Stimulated activated CD8-positive, alpha-beta memory T cell treated with anti-CD3 and anti-CD28 coated beads, Interleukin-7, amount 100 ng/mL, for 48 hours (primary cell): ENCODE measurements around the gene SETD4.

ENCODE experiments used
- DNase-seq, 2 donors: peaks; one replicate each; pipeline ENCODE4 v3.0.0-alpha.2; 2020; ENCODE audit warnings: low read depth in 1 of 2; ENCODE audit errors: extremely low read depth in 1 of 2

The SETD4 gene

DNA sequence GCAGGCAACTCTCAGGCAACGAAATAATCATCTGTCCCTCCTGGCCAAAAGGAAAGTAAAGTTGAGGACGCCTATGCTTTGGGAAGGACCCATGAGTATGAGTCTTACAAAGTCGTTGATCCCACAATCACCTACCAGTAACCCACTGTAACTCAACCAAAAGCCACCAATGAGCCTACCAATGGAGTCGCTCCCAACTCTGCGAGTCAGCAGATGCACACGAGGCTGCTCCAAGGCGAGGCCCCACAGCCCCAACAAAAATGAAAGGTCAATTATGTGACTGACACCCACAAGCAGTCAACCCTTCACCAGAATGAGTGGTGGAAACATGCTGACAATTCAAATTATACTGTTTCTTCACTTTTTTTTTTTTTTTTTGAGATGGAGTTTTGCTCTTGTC lies 12.0 kb downstream of the SETD4 start:
- DNase-seq = peak in 1 of 2 donors; percentile 15

GRCh38 chr21:36047139-36047538 lies 13.2 kb downstream of the SETD4 start:
- no peak for DNase-seq

DNA sequence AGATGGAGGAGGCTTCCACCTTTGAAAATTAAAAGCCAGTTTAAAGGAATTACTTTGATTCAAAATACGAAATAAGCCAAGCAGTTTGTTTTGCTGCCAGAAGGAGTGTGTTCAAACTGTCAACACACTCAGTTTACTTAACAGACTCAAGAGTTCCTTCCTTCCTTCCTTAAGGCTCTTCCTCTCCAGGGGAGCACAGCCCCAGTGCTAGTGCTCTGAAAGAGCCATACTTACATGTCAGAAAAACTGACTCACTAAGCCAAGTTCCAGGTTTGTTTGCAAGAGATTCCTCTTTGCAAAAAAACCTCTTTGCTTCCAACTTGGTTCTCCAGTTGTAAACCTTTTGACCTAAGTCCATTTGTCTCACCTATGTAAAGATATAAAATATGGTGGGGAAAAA lies 14.3 kb downstream of the SETD4 start:
- no peak for DNase-seq

DNA sequence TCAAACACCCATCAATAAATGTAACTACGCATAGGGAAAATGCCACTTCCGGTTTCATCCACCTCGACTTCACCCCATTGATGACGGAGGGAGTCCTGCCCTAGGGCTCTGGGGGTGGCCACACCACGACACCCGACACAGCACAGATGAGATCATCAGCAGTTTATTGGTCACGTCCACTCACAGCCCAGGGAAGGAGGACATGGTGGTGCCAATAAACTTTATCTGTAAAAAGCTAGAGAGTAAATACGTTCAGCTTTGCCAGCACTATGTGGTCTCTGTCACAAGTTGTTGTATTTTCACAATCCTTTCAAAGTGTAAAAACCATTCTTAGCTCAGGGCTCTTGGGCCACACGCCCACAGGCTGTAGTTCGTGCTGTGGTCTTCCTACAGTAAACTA lies 16.3 kb downstream of the SETD4 start:
- no peak for DNase-seq

DNA sequence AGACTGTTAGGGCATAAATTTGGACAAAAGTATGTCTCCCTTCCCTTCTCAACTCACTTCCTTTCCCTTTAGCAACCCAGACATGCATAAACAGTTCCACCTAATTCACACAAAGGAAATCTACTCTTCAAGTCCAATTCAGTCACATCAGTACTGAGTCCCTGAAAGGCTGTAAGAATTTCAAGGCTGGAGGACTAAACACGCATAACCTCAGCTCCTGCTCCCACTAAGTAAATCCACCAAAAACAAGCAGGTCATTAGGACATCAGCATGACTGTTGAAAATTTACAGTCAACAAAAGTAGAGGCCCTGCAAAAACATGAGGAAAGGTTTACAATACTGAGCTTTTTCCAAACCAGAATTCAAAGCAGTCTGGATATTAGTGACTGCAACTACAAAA lies 18.4 kb downstream of the SETD4 start:
- no peak for DNase-seq

DNA sequence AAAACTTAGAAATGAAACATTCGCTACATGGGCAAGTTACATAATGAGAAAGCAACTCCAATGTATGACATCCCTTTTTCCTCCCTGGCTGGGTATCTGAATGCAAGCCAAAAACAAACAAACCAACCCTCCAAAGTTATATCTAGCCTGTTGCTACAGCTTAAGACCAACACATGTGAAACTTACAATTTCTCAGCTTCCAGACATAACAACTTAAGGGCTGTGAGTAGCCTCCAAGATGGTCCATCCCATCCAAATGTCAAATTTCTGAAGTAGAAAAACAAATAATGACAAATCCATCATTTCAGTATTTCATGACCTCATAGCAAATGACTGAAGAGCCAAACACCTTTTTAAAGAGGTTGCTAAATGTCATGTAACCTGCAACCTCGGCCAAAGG lies 19.9 kb downstream of the SETD4 start:
- no peak for DNase-seq

- DNase-seq = no peak
These were observed 20.5 kb downstream of the SETD4 start for GRCh38 chr21:36039861-36040260.

- no peak for DNase-seq
These were observed 21.4 kb downstream of the SETD4 start for GRCh38 chr21:36038701-36039497.

DNA sequence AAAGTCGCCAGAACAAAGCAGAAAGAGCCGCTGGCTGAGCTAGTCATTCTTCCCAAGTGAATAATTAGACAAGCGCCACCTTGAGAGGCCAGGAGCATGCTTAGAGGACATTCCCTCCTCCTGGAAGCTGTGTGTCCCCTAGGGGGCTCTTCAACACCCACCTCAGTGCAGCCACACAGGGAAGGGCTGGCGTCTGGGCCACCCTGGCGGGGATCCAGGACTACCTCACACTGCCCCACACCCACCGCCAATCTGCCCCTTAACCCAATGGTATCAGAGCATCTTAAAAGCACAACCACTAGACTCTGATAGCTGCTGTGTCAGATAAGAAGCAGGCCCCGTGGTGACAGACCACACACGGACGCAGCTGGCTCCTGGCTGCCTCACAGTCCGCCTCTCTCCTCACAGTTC lies 24.9 kb downstream of the SETD4 start:
- DNase-seq = no peak

DNA sequence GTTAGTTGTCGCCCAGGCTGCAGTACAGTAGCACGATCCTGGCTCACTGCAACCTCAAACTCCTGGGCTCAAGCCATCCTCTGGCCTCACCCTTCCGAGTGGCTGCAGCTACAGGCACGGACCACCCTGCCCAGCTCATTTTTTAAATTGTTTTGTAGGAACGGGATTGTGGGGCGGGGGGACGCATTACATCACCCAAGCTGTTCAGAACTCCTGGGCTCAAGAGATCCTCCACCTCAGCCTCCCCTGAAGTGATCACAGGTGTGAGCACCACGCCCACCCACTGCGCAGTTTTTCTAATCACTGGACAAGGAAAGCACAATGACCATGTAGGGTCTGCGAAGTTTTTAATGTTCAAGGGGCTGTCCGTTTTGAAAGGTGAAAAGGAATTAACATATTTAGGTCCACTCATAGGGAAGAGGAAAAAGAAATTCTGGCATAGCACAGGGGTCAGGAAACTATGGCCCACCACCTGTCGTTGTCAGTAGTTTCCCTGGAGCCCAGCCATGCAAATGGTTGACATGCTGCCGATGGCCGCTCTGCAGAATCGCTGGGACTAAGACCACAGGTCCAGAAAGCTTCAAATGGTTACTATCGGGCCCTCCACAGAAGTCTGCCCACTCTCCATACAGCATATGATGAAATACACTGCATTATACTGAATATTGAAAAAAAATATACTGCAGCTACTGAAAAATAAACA lies 26.0 kb downstream of the SETD4 start:
- DNase-seq = no peak

DNA sequence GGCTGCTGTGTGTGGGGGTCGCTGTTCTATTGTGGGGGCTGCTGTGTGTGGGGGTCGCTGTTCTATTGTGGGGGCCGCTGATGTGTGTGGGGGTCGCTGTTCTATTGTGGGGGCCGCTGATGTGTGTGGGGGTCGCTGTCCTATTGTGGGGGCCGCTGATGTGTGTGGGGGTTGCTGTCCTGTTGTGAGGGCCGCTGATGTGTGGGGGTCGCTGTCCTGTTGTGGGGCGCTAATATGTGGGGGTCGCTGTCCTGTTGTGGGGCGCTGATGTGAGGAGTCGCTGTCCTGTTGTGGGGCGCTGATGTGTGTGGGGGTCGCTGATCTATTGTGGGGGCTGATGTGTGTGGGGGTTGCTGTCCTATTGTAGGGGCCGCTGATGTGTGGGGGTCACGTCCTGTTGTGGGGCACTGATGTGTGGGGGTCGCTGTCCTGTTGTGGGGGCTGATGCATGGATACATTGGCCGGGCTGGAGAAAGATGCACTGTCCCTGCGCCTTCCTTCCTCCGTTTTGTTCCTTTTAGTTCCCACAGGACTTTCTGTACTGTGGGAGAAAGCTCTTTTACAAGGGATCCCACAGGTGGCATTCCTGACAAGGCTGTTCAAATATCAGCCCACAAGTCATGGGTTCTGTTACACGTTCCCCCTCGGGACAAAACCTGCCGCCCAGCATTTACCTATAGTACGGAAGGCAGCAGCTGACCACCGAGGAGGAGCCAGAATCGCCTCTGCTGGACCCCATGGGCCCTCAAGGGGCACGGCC lies 27.5 kb downstream of the SETD4 start:
- DNase-seq = no peak

- DNase-seq = no peak
These were observed 29.6 kb downstream of the SETD4 start for GRCh38 chr21:36030581-36031189.

DNA sequence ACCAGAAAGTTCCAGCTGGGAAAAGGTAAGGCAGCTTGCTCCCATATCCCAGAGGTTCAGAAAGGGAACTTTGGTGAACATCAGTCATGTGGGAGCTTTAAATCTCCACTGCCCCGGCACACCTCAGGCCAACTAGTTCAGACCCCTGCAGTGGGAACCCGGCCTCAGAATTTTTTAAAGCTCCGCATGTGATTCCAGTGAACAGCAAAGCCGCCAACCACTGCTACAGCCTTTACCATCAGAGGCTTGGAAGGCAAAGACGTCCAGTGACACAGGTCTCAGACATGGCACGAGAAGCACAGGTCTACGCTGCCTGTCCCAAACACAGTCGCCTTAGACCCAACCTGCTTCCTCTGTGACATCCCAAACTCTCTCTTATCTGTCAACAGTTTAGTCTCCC lies 31.0 kb downstream of the SETD4 start:
- no peak for DNase-seq

DNA sequence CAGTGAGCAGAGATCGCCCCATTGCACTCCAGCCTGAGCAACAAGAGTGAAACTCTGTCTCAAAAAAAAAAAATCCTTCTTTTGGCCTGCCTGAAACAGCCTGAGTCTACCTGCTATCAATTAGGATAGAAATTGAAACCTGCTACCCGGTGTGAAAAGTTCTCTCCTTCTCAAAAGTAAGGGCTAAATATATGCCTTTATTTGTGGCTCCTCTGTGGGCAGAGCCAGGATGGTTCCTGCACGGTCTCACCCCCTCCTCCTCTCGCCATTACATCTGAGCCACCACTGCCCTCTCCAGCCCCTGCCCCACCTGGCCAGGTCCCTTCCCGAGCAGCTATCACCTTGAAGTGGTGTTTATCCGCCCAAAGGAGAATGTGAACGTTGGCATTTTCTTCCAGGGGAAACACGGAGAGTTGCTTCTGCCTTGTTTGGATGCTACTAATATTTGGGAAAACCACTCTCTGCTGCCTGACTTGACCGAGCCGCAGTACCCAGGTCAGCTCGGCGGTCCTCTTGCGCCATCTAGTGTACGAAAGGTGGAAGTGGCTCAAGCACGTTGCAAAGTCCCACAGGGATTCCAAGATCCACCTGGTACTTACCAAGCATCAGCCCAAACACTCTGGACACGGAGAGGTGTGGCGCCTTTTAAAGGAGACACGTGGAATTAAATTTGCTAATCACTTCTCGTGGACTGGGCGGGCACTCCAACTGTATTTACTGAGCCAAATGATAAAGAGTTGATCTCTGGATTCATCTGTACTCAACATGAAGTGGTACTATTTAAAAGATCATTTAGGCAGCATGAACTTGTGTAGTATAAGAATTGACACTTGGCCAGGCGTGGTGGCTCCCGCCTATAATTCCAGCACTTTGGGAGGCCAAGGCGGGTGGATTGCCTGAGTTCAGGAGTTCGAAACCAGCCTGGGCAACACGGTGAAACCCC lies 31.9 kb downstream of the SETD4 start:
- DNase-seq = peak; percentile 21 to 33

GRCh38 chr21:36027347-36027746 lies 33.0 kb downstream of the SETD4 start:
- no peak for DNase-seq

DNA sequence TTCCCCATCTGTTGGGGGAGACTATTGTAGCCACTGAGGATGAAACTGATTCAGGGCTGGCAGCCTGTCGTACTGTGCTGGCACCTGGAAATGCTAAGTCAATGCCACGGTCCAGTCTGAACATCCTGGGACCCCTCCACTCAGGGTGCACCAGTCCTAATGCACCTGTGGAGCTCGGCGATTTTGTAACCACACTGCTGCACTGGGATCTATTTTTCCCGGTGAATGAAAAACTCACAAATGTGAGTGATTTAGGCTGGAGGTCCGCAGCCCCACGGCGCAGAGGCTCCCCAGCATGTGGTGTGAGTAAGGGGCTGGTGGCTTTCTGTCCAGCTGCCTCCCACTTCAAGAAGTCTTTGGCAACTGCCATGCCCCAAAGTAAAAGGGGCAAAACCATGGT lies 35.5 kb downstream of the SETD4 start:
- no peak for DNase-seq

DNA sequence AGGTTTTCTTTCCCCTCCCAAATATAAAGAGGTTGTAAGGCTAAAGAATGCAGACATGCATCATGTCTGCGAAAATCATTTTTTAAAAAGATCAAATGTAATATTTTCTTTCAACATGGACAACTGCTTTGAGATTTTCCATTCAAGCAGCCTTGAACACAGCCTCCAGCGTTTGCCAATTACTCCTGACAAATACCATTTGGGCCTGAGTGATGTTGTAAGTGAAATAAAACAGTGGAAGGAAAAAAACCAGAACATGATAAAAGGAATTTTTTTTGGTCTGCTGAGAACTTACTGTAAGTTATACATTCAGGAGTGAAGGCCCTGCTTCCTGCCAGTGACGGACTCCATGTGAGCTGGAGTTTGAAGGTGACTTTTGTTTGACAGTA lies 37.2 kb downstream of the SETD4 start:
- DNase-seq = no peak

GRCh38 chr21:36022427-36023091 lies 37.8 kb downstream of the SETD4 start:
- DNase-seq = no peak

GRCh38 chr21:36021251-36021837 lies 39.0 kb downstream of the SETD4 start:
- DNase-seq = no peak
